NCI-H2107 treated with DMSO at 0.1 percent for 48 hours (cell line): ENCODE results near the gene CCDC61.

Source experiments
- DNase-seq: peaks from one replicate; lab custom pipeline; 2025; ENCODE audit not compliant: unreplicated experiment; lab: John Stamatoyannopoulos, UW

Gene CCDC61

DNA sequence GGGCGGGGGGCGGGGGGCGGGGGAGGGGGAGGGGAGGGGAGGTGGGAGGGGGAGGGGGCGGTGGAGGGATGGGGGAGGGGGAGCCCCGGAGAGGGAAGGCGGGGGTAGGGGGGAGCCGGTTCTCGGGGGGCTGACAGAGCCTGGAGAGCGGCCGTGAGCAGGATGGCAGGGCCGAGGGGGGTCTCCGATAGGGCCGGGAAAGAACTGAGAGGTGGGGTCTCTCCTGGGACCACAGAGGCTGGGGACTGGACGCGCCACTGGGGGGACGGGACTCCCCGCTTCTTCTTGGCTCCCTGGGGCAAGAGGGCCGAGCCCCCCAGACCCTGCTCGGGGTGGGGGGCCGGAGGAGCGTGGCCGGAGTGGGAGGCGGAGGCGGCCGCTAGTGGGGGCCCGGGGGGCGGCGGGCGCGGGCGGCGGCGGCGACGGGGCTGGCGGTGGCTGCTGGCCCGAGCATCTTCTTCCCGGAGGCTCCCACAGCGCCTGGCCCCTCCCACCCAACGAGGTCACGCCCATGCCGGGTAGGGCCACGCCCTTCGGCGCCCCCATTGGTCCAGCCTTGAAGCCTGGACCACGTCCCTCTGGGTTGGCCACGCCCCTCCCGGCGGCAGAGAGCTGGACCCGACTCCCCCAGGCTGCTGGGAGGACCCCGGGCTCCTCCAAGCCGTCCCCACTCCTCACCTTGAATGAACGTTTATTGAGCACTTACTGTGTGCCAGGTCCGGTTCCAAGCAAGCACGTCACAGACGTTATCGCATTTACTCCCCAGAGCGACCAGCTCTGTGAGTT, 21.5 kb upstream of the CCDC61 start, which contains the start of gene NOVA2:
TSS of gene NOVA2 (minus strand) at position 313 of the 786 bp plus-strand sequence. CDS start 514 bp downstream, outside the sequence.
- DNase-seq, result peak; percentile 24

DNA sequence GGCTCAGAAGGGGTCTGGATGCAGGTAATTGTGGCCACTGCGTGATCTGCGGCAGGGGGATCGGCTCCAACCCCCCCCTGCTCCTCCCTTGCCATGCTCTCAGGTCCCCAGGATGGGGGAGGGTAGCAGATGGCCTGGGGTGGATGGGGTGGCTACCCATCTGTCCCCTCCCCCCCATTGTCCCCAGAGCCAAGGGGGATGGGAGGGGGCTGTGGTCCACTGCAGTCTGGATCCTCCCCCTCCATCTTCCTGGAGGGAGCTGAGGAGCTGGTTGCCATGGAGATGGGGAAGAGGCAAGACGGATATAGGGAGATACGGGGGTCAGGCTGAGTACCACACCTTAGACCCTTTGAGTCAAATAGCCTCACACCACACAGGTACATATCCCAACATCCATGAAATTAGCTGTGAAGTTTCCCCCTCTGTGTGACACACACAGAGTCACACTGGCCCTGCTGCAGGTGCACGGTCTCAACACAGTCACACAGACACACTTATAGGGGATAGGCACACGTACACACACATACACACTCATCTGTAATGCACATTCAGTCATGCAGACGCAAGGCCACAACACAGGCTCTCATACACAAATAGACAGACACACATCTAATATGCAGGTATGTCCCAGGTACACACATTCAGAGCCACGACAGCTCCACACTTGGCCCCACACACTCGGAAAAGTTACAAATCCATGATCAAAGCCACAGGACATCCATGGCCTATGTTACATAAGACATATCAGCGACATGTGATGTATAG, 19.8 kb upstream of the CCDC61 start:
- DNase-seq, result no peak

DNA sequence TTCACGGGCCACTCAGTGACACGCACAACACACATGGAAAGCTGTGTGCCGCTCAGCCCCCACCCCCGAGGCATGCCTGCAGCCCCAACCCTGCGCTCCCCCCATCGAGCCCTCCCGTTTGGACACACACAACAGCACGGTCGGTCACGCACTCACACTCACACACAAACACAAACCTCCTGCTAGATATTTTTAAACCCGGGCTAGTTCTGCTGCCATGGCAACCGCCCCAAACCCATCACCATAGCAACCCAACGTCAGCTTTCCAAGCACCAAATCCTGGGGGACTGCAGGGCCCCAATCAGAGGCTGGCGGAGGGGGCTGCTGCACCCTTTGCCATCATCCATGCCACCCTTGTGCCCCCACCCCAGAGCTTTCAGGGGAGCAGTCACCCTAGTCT, 19.1 kb upstream of the CCDC61 start:
- no peak for DNase-seq

DNA sequence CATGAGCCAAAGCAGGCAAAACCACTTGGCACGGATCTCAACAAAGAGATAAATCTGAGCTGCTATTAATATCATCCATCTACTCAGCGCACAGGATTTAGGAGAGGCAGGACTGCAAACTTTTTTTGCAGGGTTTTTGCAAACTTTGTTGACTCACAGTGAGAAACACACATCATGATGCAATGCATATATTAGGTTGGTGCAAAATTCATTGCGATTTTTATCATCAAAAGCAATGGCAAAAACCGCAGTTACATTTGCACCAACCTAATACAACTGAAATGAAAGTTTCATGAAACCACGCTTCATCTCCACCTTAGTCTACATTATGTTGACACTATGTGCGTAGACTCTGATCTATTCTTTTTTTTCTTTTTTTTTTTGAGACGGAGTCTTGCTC, 17.1 kb upstream of the CCDC61 start:
- no peak for DNase-seq

DNA sequence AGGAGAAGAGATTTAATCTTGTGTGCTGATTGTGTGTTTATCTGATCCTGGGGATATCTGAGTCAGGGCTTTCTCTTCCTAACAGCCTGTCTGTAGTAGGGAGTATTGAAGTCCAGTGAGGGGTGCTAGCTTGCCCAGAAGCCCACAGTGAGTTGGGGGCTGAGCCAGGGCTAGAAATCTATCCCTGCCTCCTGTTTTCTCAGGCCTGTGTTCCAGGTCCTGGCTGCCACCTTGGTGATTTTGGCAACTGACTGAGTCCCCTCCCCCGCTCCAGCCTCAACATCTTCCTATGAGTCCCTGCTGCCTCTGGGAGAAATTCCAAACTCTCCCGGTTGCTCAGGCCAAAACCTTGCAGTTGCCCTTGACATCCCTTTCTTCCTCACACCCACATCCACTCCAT, 13.9 kb upstream of the CCDC61 start:
- DNase-seq, result no peak

GRCh38 chr19:45985321-45985720, 9.9 kb upstream of the CCDC61 start:
- DNase-seq, result no peak

DNA sequence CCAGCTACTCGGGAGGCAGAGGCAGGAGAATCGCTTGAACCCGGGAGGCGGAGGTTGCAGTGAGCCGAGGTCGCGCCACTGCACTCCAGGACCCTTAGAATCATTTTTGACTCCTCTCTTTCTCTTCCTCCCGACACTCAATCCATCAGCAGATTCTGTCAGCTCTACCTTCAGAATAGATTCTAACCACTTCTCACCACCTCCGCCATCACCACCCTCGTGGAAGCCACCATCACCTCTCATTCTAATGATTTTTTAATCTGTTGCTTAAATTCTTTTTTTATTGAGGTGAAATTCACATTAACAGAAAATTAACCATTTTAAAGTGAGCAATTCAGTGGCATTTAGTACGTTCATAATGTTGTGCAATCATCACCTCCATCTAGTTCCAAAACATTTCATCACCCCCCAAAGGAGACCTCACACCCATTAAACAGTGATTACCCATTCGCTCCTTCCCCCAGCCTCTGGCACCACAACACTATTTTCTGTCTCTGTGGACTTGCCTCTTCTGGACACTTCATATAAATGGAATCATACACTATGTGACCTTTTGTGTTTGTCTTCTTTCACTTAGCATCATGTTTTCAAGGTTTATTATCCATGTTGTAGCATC, 5.0 kb upstream of the CCDC61 start:
- DNase-seq, result no peak

DNA sequence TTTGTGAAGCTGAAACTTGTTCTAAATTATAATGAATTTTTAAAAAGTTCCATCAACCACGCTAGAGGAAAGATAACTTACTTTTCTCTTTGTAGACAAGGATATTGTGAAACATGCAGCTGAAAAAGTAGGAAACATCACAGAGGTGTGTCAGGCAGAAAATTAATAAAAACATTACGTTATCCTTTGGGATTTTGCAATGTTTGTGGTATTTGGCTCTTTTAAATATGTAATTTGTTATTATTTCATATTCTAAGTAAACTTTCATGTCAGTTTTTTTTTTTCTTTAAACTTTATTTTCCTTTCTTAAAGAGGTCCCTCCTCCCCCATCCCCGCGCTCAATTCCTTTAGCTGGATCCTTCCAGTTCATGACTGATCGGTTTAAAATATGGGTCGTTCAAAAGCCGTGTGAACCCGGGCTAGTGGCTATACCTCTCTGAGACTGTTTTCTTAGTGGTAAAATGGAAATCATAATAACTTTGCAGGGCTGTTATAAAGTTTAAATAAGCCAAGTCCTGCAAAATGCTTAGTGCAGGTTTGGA, 740 bp upstream of the CCDC61 start:
- no peak for DNase-seq

- no peak for DNase-seq
Observed at GRCh38 chr19:45995715-45996385, 583 bp downstream of the CCDC61 start.

DNA sequence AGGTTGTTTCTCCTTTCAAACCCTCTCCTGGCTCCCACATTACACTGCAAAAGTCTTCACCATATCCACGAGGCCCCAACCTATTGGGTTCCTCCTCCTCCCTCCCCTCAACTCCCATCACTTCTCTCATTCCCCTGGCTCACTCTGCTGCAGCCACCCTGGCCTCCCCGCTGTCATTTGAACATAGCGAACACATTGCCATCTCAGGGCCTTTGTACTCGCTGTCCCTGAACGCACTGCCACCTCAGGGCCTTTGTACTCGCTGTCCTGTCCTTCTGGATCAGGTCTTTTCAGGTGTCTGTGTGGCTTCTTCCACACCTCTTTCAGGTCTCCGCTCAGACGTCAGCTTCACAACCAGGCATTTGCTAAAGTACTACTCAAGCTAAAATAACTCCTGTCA, 1.7 kb downstream of the CCDC61 start:
- no peak for DNase-seq

DNA sequence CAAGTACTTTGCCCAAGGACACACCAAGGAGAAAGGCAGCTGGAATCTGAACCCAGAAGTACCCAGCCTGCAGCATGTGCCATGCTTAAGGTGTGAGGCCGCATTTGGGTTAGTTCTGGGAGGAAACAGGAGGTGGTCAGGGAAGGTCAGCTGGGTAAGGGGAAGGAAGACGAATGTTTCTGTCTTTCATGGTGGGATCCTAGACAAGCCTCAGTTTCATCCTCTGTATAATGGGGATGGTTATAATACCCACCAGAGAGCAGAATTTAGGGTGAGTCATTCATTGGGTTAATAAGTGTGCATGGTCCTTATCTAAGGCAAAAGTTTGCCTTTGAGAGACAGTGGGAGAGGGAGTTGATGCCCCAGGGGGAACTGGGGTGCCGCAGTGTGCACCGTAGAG, 3.6 kb downstream of the CCDC61 start:
- no peak for DNase-seq

GRCh38 chr19:45999653-46000121, 4.4 kb downstream of the CCDC61 start:
- DNase-seq, result no peak

- DNase-seq, result peak; percentile 16
Observed at GRCh38 chr19:46000491-46001246, 5.4 kb downstream of the CCDC61 start.

DNA sequence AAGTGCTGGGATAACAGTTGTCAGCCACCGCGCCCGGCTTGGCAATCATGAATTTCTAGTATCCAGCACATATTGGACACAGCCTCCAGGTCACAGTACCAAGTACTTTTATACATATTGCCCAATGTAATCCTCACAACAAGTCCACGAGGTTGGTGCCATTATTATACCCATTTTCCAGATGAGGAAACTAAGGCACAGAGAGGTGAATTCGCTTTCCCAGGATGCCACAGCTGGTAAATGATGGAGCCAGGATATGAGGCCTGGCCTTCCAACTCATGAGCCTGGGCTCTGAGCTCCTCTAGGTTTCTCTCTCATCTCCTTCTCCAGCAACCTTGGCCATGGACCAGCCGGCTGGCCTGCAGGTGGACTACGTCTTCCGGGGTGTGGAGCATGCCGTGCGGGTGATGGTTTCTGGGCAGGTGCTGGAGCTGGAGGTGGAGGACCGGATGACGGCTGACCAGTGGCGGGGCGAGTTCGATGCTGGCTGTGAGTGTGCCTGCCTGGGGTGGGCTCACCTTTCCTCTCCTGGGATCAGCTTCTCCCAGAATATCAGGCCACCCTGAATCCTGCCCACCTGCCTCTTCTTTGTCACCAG, 7.5 kb downstream of the CCDC61 start:
- DNase-seq, result no peak

- DNase-seq, result no peak
Observed at GRCh38 chr19:46006411-46006810, 11.1 kb downstream of the CCDC61 start.

GRCh38 chr19:46009530-46010510, 14.6 kb downstream of the CCDC61 start:
- DNase-seq, result peak; percentile 18

DNA sequence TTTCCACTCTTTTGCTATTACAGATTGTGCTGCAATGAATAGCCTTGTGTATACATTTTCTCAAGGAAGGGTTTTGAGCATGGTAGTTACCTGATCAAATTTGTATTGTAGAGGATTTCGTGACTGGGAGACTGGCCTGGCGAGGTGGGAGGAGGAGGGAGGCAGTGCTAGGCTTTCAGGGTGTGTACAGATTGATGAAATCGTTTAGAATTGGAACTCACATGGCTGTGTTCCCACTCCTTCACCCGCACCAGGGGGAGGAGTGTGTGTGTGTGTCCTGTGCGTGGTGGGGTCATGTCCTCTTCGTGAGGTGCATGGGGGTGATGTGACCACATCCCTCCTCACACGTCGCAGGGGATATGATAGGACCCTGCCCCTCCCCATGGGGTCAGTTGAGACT, 19.3 kb downstream of the CCDC61 start:
- no peak for DNase-seq

DNA sequence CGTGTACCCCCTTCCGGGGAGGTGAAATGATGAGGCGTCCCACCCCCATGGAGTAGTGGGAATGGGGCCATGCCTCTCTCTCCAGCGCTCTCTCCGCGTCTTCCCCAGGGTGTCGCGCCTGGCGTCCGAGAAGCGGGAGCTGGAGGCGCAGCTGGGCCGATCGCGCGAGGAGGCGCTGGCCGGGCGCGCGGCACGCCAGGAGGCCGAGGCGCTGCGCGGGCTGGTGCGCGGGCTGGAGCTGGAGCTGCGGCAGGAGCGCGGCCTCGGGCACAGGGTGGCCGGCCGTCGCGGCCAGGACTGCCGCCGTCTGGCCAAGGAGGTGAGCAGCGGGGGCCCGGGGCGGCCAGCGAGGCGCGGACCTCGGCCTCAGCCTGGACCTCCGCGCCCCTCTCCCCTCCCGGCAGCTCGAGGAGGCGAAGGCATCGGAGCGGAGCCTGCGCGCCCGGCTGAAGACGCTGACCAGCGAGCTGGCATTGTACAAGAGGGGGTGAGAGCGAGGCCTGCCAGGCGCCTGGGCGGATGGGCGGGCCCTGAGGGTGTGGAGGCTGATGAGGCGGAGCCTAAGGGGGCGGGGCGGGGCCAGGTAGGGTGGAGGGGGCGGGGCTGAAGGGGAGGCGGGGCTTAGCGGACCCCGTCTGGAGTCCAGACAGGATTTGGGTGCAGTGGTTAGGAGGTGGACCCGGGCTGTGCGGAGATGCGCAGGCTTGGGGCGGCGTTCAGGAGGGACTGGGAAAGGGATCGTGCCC, 19.8 kb downstream of the CCDC61 start:
- peak; percentile 48 for DNase-seq
